ENCODE measurements around the gene SNORC.

SNORC gene

GRCh38 chr2:232869138-232870017, 686 bp upstream of the SNORC start:
- DNase-seq (ENCODE audit: low read depth in 2 of 2), result no peak

DNA sequence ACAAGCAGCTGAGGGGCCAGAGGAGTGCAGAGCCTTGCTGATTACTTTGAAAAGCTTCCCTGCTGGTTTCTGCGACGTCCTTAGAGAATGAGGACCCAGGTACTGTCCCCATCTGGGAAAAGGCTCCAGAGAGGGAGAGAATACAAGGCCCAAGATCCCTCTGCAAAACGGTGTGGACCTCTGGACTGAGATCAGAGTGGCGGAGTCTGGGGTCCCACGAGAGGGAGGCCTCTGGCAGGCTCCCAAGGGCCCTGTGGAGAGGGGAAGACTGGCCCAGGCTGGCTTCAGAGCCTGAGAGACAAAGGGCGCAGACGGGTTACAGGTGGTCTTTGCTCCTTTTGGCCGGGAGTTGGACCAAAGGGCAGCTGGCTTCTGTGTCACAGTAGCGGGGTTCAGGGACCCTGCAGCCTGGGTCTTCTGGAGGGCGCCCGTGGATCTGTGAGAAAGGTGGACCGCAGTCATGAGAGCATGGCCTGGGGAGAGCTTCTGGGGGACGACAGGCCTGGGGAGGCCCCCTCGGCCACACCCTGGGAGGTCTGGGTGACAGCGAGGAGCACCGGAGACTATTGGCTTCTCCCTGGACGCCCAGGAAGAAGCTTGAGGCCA, 805 bp downstream of the SNORC start:
- DNase-seq (ENCODE audit: low read depth in 2 of 2), result no peak

- DNase-seq (ENCODE audit: low read depth in 2 of 2), result no peak
These were observed 1.4 kb downstream of the SNORC start for GRCh38 chr2:232871418-232871834.

- no peak for DNase-seq (ENCODE audit: low read depth in 2 of 2)
These were observed 2.0 kb downstream of the SNORC start for GRCh38 chr2:232871835-232872736.

DNA sequence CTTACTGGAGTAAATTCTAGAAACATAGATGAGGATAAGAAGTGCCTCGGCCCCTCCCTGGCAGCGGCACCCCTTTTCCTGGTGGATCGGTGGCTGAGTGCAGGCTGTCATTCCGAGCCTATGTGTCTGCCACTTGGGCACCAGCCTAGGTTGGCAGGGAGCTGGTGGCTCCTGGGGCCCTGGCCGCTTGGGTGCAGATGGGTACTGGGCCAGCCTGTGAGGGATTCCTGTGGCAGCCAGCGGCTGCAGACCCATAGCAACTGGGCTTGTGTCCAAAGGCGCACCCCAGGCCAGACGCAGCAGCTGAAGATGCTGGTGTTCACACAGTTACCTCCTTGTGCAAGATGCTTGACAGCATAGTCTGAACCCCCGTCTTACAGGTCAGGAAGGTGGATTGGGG, 2.8 kb downstream of the SNORC start:
- DNase-seq (ENCODE audit: low read depth in 2 of 2), result no peak

- no peak for DNase-seq (ENCODE audit: low read depth in 2 of 2)
These were observed 3.3 kb downstream of the SNORC start for GRCh38 chr2:232873292-232873908.

DNA sequence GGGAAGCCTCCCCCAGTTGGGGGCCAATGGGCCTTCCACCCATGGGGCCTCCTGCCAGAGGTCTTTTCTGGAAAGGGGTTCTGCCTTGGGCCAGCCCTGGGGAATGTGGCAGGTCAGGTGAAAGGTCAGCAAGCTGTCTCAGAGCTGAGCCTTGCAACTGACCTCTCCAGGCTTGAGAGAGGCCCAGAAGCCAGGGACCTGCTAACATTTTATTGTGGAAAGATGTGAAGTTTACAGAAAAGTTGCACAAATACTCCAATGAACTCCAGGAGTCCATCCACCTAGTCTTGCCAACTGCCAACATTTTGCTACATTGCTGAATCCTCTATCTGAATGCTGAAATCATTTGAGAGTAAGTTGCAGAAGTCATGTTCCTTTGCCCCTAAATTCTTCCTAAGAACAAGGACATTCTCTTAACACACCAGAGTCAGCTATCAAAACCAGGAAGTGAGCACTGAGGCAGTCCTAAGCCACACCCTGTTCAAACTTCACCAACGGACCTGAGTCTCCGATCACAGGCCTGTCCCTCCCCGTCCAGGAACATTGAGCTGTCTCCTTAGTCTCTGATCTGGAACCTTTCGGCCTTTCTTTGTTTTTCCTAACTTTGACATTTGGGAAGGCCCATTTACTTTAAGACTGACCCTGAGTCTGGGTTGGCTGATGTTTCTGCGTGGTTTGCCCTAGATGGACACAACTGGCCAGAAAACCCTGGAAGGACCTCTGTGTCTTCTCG, 4.0 kb downstream of the SNORC start:
- DNase-seq (ENCODE audit: low read depth in 2 of 2), result no peak

GRCh38 chr2:232874677-232875223, 4.7 kb downstream of the SNORC start:
- DNase-seq (ENCODE audit: low read depth in 2 of 2), result no peak

- DNase-seq (ENCODE audit: low read depth in 2 of 2), result no peak
These were observed 5.4 kb downstream of the SNORC start for GRCh38 chr2:232875256-232876121.

DNA sequence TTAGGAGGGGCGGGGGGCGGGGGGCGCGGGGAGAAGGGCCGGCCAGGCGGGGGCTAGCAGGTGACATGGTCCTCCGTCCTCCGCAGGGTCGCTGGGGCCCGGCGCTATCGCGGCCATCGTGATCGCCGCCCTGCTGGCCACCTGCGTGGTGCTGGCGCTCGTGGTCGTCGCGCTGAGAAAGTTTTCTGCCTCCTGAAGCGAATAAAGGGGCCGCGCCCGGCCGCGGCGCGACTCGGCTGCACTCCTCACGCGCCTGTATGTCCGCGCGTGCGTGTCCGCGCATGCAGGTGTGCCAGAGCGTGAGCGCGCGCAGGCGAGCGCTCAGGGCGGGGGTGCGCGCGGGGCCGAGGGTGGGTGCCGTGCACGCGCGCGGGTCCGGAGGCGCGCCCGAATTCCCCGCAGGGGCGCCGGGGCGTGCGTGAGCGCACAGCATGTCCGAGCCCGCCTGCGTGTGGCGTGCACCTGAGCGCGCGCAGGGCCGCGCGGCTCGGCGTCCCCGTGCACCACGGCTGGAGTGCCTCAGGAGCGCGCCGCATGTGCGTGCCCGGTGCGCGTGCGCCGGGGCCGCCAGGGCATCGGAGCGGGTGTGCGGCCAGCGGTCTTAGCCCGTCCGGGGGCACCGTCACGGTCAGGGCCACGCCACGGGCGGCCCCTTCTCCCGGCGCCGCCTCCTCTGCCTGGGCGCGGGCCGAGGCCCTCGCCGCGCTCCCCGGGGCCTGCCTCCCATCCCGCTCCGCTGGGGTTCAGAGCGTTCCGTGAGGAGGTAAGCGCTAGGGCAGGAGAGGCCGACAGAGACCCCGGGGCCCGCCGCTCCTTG, 6.3 kb downstream of the SNORC start:
- peak; percentile 18 to 23 for DNase-seq (ENCODE audit: low read depth in 2 of 2)

- DNase-seq (ENCODE audit: low read depth in 2 of 2), result no peak
These were observed 6.9 kb downstream of the SNORC start for GRCh38 chr2:232876978-232877441.

GRCh38 chr2:232877940-232878511, 8.0 kb downstream of the SNORC start:
- no peak for DNase-seq (ENCODE audit: low read depth in 2 of 2)

DNA sequence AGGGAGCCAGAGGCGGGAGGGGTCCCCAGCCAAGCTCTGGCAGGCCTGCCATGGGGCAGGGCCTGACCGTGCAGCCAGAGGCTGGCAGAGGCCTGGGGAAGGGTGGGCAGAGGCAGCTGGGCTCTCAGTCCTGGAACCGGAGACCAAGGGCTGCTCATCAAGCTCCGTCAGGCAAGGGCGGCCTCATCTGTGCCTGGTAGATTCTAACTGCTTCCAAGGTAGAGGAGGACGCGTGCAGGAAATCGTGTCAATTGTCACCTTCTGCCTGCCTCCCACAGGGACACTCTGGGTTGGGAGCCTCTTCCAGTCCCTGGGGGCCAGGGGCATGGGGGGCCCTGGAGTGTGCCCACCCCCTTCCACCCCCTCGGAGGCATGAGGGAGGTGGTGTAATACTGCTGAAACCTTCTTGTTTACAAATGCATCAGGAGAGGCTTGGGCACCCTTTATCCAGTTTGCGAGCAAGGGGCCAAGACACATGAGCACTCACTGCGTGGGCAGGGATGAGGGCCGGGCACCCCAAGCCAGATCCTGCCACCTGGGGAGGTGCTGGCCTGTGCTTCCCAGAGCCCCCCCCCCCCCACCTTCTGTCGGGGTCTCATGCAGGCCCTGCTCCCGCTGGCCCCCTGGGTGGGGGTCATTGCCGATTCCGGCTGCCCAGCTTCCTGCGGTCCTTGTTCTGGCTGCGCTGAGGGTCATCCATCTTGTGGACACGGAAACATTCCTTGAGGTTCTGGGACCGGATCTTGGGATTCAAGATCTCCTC, 9.0 kb downstream of the SNORC start:
- no peak for DNase-seq (ENCODE audit: low read depth in 2 of 2)

DNA sequence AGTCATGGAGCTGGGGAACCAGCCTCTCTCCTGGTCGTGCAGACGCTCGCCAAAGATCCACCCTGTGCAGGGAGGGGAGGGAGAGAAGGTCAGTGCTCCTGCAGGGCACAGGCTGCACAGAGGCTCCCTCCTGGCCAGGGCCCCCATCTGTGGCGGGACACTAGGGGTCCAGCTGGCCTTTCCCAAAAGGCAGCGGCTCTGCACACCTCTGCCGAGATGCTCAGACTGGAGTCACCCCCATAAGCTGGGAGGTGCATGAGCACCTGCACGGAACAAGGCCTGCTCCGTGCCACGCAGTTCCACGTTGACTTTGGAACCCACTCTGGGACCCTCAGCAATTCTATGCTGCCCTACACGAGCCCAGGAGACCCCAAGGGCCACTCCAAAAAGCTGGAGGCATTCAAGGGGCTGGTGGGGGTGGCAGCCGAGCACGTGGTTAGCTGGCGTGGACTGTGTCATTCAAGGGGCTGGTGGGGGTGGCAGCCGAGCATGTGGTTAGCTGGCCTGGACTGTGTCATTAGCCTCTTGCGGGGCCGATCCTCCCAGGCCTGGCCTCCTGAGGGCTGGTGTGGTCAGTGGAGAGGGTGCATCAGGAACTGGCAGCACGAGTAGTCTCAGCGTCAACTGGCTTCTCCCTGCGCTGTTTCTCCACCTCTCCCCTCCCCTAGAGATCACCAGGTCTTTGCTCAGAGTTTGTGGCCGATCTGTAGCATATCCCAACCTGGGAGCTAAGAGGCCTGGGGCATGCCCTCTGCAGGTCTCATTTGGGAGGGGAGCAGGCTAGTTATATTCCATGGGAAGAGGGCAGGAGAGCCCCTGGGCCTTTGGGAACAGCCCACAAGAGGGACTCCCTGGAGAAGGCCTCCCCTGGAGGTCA, 9.8 kb downstream of the SNORC start:
- DNase-seq (ENCODE audit: low read depth in 2 of 2), result no peak

DNA sequence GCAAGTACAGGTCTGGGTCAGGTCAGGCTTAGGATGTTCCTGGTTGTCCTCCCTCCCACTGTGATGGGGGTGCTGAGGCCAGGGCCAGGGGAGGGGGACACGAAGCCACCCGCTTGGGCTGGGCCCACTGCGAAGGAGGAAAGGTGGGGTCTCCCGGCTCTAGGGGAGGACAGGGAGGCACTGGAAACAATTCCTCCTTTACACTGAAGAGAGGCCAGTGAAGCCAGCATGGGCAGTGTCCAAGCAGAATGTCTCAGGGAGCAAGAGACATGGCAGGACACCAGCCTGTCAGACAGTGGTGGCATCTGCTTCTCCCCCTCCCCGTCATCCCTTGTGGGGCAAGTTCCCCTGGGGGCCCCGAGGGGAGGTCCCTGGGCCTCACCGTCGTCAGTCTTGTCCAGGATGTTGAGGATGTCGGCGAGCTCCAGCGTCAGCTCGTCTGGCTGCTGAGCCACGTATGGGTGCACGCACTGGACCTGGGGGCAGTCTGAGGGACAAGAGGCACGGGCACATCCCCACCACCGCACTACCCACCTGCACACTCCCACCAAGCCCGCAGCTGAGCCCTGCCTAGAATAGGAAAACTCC, 10.8 kb downstream of the SNORC start:
- no peak for DNase-seq (ENCODE audit: low read depth in 2 of 2)

GRCh38 chr2:232882085-232882484, 12.0 kb downstream of the SNORC start:
- DNase-seq (ENCODE audit: low read depth in 2 of 2), result no peak
